ENCODE measurements around the gene SLC9B2. TPM values are rescaled to one million over a fixed set of nuclear protein-coding genes. Genes with fewer than 3 reads are reported as not detected.
A peak's percentile ranks its signal among the peaks of the same experiment; 100 is the strongest.

SLC9B2 gene
- total RNA-seq, 4 donors from 2014 or later = 16.9 to 56.1 (median 24.7) TPM

GRCh38 chr4:103021120-103021519 lies 55.4 kb downstream of the SLC9B2 start:
- ATAC-seq (ENCODE audit: low FRiP score) (no peak), DNase-seq (ENCODE audit: low spot score) (no peak)
- no peak for TF ChIP-seq CTCF (IDR thresholded peaks at IDR 0.05)

GRCh38 chr4:103019308-103020124 lies 57.0 kb downstream of the SLC9B2 start, which contains the start of gene SLC9B1:
TSS of gene SLC9B1 (minus strand) at chr4:103019705. CDS start at chr4:102991711, 27,994 bp downstream.
- DNase-seq (ENCODE audit: low spot score) = peak; percentile 89
- no peak for TF ChIP-seq CTCF (IDR thresholded peaks at IDR 0.05)

GRCh38 chr4:103018391-103019307 lies 57.9 kb downstream of the SLC9B2 start:
- no peak for TF ChIP-seq CTCF (IDR thresholded peaks at IDR 0.05)
- ATAC-seq (ENCODE audit: low FRiP score) (no peak), DNase-seq (ENCODE audit: low spot score) (no peak)

More at GRCh38 chr4:103019308-103020124, 57.0 kb downstream of the SLC9B2 start, which contains the start of gene SLC9B1:
- peak; percentile 97 for ATAC-seq (ENCODE audit: low FRiP score)

- TF ChIP-seq CTCF (IDR thresholded peaks at IDR 0.05) = no peak
- no peak for ATAC-seq (ENCODE audit: low FRiP score)
- no peak for DNase-seq (ENCODE audit: low spot score)
These were observed 64.0 kb downstream of the SLC9B2 start for GRCh38 chr4:103012551-103012950.

- no peak for DNase-seq (ENCODE audit: low spot score)
- ATAC-seq (ENCODE audit: low FRiP score) = peak; percentile 69
These were observed 64.5 kb downstream of the SLC9B2 start for GRCh38 chr4:103012060-103012459.

More at GRCh38 chr4:103012060-103012459, 64.5 kb downstream of the SLC9B2 start:
- no peak for TF ChIP-seq CTCF (IDR thresholded peaks at IDR 0.05)
